ENCODE results near the gene RNF5. TPM values are rescaled to one million over a fixed set of nuclear protein-coding genes. Genes with fewer than 3 reads are reported as not detected.

Gene RNF5
- total and polyA plus RNA-seq, 2 experiments from 2014 or later = 180 to 232 TPM

GRCh38 chr6:32188381-32189068, 10.3 kb downstream of the RNF5 start:
- DNase-seq (ENCODE audit: low read depth in 1 of 2, low spot score in 1 of 2) = peak in 1 of 2 donors; percentile 39
- H3K4me1 ChIP-seq (ENCODE audit: low read depth) = peaks cover 4% of the 10 kb centered on the region

GRCh38 chr6:32189069-32189741, 11.0 kb downstream of the RNF5 start:
- H3K4me1 ChIP-seq (ENCODE audit: low read depth) = peaks cover 4% of the 10 kb centered on the region
- H3K4me3 ChIP-seq = peak overlapping the region; percentile 80
- H3K36me3 ChIP-seq = peaks cover 15% of the 10 kb centered on the region
- H3K27me3 ChIP-seq = no peaks in the 10 kb centered on the region
- TF ChIP-seq CTCF (IDR thresholded peaks at IDR 0.05; ENCODE audit: low read depth, low read length) = no peak
- no peak for DNase-seq (ENCODE audit: low read depth in 1 of 2, low spot score in 1 of 2)
- no peaks in the 10 kb centered on the region for H3K9me3 ChIP-seq (ENCODE audit: low read depth)
- peak overlapping the region; percentile 97 for H3K27ac ChIP-seq

More at GRCh38 chr6:32188381-32189068, 10.3 kb downstream of the RNF5 start:
- H3K27me3 ChIP-seq = no peaks in the 10 kb centered on the region
- H3K9me3 ChIP-seq (ENCODE audit: low read depth) = no peaks in the 10 kb centered on the region
- peaks cover 15% of the 10 kb centered on the region for H3K36me3 ChIP-seq
- peak overlapping the region; percentile 80 for H3K4me3 ChIP-seq
- no peak for TF ChIP-seq CTCF (IDR thresholded peaks at IDR 0.05; ENCODE audit: low read depth, low read length)
- peak overlapping the region; percentile 97 for H3K27ac ChIP-seq

- no peaks in the 10 kb centered on the region for H3K9me3 ChIP-seq (ENCODE audit: low read depth)
- peaks cover 15% of the 10 kb centered on the region for H3K36me3 ChIP-seq
- DNase-seq (ENCODE audit: low read depth in 1 of 2, low spot score in 1 of 2) = no peak
- no peak for TF ChIP-seq CTCF (IDR thresholded peaks at IDR 0.05; ENCODE audit: low read depth, low read length)
- no peaks in the 10 kb centered on the region for H3K27me3 ChIP-seq
- peaks cover 4% of the 10 kb centered on the region for H3K4me1 ChIP-seq (ENCODE audit: low read depth)
- H3K4me3 ChIP-seq = peak overlapping the region; percentile 80
- peak overlapping the region; percentile 97 for H3K27ac ChIP-seq
Observed at GRCh38 chr6:32189742-32190053, 11.5 kb downstream of the RNF5 start.

GRCh38 chr6:32190054-32190851, 12.0 kb downstream of the RNF5 start, which contains the start of gene PBX2:
PBX2 (minus strand) TSS chr6:32190202; CDS start chr6:32189915, 287 bp downstream.
- Histone ChIP-seq H3K4me1 (ENCODE audit: low read depth) (peaks cover 4% of the 10 kb centered on the region), H3K36me3 (peaks cover 15% of the 10 kb centered on the region), H3K9me3 (ENCODE audit: low read depth) (no peaks in the 10 kb centered on the region), H3K4me3 (peak within 1 kb of the TSS; percentile 80), H3K27ac (peak within 1 kb of the TSS; percentile 97), H3K27me3 (no peaks in the 10 kb centered on the region)
- no peak for TF ChIP-seq CTCF (IDR thresholded peaks at IDR 0.05; ENCODE audit: low read depth, low read length)
- peak; percentile 90 to 95 for DNase-seq (ENCODE audit: low read depth in 1 of 2, low spot score in 1 of 2)

- Histone ChIP-seq H3K27ac (peak overlapping the region; percentile 97), H3K4me3 (peak overlapping the region; percentile 80)
- no peak for DNase-seq (ENCODE audit: low read depth in 1 of 2, low spot score in 1 of 2)
Observed at GRCh38 chr6:32190911-32191677, 12.9 kb downstream of the RNF5 start.

More at GRCh38 chr6:32190911-32191677, 12.9 kb downstream of the RNF5 start:
- no peak for TF ChIP-seq CTCF (IDR thresholded peaks at IDR 0.05; ENCODE audit: low read depth, low read length)
- H3K27me3 ChIP-seq = no peaks in the 10 kb centered on the region
- H3K9me3 ChIP-seq (ENCODE audit: low read depth) = no peaks in the 10 kb centered on the region
- H3K36me3 ChIP-seq = peaks cover 15% of the 10 kb centered on the region
- peaks cover 4% of the 10 kb centered on the region for H3K4me1 ChIP-seq (ENCODE audit: low read depth)
